Amniotic stem cell (primary cell): Measurements from ENCODE around the gene ZNF808.
"Not testable (repeated sequence)": the region's sequence is repeated elsewhere in the genome, so short reads cannot be mapped to it uniquely, and the experiment has no call there.

Experiments used
- DNase-seq: peaks from one replicate; lab custom pipeline; 2025; lab: John Stamatoyannopoulos, UW

Gene ZNF808

DNA sequence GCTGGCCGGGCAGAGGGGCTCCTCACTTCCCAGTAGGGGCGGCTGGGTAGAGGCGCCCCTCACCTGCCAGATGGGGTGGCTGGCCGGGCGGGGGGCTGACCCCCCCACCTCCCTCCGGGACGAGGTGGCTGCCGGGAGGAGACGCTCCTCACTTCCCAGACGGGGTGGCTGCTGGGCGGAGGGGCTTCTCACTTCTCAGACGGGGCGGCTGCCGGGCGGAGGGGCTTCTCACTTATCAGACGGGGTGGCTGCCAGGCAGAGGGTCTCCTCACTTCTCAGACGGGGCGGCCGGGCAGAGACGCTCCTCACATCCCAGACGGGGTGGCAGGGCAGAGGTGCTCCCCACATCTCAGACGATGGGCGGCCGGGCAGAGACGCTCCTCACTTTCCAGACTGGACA lies 66.0 kb downstream of the ZNF808 start:
- DNase-seq: not testable (repeated sequence)

DNA sequence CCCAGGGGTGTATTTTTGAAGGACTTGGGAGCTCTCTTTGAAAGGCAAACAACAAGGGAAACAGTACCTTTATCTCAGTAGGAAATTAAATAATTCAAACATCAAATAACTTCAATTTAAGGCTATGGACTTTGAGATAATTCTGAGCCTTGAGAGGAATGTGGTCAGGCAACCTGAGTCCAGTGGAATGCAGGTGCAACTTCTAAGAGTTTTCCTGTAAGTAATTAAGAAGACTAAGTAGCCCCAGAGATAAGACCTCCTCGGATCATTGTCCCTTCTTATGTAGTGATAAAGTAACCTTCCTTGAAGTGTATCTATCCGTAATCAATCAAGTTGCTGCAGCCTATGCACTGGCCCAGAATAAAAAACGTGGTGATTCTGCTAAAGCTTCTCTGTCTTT lies 71.8 kb downstream of the ZNF808 start:
- no peak for DNase-seq

DNA sequence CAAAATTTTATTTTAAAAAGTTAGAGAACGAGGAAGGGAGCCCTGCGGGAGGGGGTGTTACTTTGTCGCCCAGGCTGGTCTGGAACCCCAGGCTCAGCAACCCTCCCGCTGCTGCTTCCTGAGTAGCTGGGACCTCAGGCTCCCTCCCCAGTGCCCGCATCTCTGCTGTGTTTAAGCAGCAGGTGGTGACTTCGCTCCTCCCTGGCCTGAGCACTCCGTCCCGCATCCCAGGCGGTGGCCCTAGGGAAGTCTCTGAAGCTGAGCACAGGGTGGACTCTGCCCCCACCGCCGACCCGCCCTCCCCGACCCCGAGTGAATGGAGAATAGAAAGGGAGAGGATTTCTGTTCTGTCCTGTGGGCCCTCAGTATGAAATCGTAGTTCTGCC lies 73.2 kb downstream of the ZNF808 start:
- no peak for DNase-seq

DNA sequence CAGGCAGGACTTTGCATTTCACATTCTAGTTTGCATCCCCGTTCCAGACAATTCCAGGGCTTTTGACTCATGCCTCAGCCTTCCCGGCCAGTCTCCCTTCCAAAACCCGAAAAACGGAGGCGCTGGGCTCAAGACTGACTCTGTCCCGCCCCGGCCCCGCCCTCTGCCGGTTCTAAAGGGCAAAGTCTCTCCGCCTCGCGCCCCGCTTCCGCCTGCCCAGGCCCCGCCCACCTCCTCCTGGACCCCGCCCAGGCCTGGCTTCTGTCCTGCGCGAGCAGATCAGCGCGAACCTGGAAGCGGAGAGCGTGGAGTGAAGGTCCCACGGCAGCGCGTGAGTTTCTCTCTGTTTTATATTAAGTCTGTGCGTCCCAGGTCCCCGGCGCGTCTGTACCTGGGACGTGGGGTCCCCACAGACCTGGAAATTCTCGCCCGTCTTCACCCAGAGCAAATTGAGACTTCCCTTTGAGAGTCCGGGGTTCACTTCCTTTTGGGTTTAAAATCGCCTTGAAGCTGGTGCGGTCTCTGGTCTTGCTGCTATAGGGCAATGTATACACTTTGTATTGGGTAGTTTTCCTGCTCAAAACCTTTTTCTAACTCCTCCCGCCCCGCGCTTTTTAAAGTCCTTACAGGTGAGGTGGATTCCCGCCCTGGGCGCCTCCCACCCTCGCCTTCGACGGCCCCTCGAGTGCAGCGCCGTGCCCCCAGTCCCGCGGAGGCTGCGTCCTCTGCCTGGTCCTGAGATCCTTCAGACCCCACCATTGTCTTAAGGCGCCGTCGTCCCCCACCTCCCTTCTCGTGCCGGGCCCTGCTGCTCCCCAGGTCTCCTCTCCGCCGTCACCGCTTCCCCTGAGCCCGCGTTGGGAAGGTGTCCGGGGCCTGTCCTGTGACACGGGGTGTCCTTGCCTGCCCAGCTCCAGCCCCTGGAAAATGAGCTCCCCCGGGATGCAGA lies 73.8 kb downstream of the ZNF808 start:
- peak; percentile 91 for DNase-seq

DNA sequence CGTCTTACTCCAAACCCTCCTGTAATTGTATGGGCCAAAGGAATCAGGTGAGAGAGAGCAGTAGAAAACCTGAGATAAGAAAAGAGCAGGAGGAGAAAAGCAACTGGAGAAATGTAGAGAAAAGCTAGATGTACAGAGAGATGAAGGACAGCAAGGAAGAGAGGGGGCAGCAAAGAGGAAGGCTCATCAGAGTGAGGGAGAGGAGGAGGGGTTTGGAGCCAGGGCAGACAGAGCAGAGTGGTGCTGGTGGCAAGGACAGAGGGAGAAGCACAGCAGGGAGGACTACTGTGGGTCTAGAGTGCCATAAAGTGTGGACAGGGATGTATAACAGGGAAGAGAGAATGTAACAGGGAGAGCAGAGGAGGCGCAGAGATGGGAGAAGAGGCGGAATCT lies 74.5 kb downstream of the ZNF808 start:
- DNase-seq: not testable (repeated sequence)

DNA sequence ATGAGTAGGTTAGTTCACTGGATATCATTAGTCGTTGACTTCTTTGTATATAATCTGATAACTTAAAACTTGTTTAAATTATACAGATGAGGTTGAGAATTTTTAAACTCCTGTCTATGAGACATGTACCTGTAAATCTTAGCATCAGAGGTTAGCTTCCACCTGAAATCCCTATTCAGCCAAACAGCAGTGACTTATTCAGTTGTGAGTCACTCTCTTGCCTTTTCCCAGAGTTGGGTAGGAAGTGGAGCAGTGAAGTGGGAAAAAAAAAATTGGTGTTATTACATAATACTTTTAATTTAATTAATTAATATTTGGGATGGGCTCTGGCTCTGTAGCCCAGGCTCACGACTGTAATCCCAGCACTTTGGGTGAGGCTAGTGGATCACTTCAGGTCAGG lies 75.5 kb downstream of the ZNF808 start:
- DNase-seq: no peak

DNA sequence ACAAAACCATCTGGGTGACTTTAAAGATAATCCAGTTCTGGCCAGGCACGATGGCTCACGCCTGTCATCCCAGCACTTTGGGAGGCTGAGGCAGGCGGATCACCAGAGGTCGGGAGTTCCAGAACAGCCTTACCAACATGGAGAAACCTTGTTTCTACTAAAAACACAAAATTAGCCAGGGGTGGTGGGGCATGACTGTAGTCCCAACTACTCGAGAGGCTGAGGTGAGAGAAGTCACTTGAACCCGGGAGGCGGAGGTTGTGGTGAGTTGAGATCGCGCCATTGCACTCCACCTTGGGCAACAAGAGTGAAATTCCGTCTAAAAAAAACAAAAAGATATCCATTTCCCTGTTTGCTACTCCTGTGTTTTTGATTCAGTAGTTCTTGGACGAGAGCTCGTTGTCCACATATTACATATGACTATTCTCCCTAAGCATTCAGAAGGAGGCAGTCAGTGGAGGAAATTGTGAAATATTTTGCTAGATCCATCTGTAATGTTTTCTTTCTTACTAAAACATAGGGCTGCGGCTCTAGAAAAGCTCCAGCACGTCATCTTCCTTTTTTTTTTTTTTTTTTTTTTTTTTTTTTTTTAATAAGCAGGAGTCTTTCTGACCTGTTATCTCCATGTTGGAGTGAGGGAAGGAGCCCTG lies 76.2 kb downstream of the ZNF808 start:
- no peak for DNase-seq
